ENCODE results near the gene IRF2.

IRF2 gene

GRCh38 chr4:184510401-184510800 is 36.1 kb upstream of the IRF2 start:
- Histone ChIP-seq H3K27me3 (replicated peaks; ENCODE audit: control insufficient read depth, insufficient read depth, low read length) (no peaks in the 10 kb centered on the region), H3K4me3 (replicated peaks; ENCODE audit: low read depth, low read length) (no peak overlapping the region), H3K36me3 (ENCODE audit: control insufficient read depth, insufficient read depth, low read length) (no peaks in the 10 kb centered on the region)
- DNase-seq (ENCODE audit: extremely low read depth, insufficient read length): no peak
- TF ChIP-seq, protein P1, sequence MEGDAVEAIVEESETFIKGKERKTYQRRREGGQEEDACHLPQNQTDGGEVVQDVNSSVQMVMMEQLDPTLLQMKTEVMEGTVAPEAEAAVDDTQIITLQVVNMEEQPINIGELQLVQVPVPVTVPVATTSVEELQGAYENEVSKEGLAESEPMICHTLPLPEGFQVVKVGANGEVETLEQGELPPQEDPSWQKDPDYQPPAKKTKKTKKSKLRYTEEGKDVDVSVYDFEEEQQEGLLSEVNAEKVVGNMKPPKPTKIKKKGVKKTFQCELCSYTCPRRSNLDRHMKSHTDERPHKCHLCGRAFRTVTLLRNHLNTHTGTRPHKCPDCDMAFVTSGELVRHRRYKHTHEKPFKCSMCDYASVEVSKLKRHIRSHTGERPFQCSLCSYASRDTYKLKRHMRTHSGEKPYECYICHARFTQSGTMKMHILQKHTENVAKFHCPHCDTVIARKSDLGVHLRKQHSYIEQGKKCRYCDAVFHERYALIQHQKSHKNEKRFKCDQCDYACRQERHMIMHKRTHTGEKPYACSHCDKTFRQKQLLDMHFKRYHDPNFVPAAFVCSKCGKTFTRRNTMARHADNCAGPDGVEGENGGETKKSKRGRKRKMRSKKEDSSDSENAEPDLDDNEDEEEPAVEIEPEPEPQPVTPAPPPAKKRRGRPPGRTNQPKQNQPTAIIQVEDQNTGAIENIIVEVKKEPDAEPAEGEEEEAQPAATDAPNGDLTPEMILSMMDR (IDR thresholded peaks at IDR 0.05; ENCODE audit: insufficient read depth, low read length, poor library complexity, severe bottlenecking): no peak

- peak; percentile 60 for DNase-seq (ENCODE audit: extremely low read depth, insufficient read length)
- no peaks in the 10 kb centered on the region for H3K27me3 ChIP-seq (replicated peaks; ENCODE audit: control insufficient read depth, insufficient read depth, low read length)
- TF ChIP-seq, protein P1 (IDR thresholded peaks at IDR 0.05; ENCODE audit: insufficient read depth, low read length, poor library complexity, severe bottlenecking): peak; percentile 42
- H3K4me3 ChIP-seq (replicated peaks; ENCODE audit: low read depth, low read length): no peak overlapping the region; the same call in 1 of the 2 replicates
- no peaks in the 10 kb centered on the region for H3K36me3 ChIP-seq (ENCODE audit: control insufficient read depth, insufficient read depth, low read length)
These were observed 32.3 kb upstream of the IRF2 start for GRCh38 chr4:184506527-184507121.

GRCh38 chr4:184504385-184504784 is 30.0 kb upstream of the IRF2 start:
- TF ChIP-seq, protein P1 (IDR thresholded peaks at IDR 0.05; ENCODE audit: insufficient read depth, low read length, poor library complexity, severe bottlenecking): no peak
- Histone ChIP-seq H3K4me3 (replicated peaks; ENCODE audit: low read depth, low read length) (no peak overlapping the region), H3K36me3 (ENCODE audit: control insufficient read depth, insufficient read depth, low read length) (no peaks in the 10 kb centered on the region), H3K27me3 (replicated peaks; ENCODE audit: control insufficient read depth, insufficient read depth, low read length) (no peaks in the 10 kb centered on the region)
- DNase-seq (ENCODE audit: extremely low read depth, insufficient read length): no peak

GRCh38 chr4:184503869-184504300 is 29.5 kb upstream of the IRF2 start:
- DNase-seq (ENCODE audit: extremely low read depth, insufficient read length): no peak
- no peak overlapping the region for H3K4me3 ChIP-seq (replicated peaks; ENCODE audit: low read depth, low read length)
- no peaks in the 10 kb centered on the region for H3K36me3 ChIP-seq (ENCODE audit: control insufficient read depth, insufficient read depth, low read length)
- TF ChIP-seq, protein P1 (IDR thresholded peaks at IDR 0.05; ENCODE audit: insufficient read depth, low read length, poor library complexity, severe bottlenecking): no peak
- H3K27me3 ChIP-seq (replicated peaks; ENCODE audit: control insufficient read depth, insufficient read depth, low read length): no peaks in the 10 kb centered on the region

- no peak for DNase-seq (ENCODE audit: extremely low read depth, insufficient read length)
- TF ChIP-seq, protein P1 (IDR thresholded peaks at IDR 0.05; ENCODE audit: insufficient read depth, low read length, poor library complexity, severe bottlenecking): no peak
- Histone ChIP-seq H3K4me3 (replicated peaks; ENCODE audit: low read depth, low read length) (no peak overlapping the region), H3K27me3 (replicated peaks; ENCODE audit: control insufficient read depth, insufficient read depth, low read length) (no peaks in the 10 kb centered on the region), H3K36me3 (ENCODE audit: control insufficient read depth, insufficient read depth, low read length) (no peaks in the 10 kb centered on the region)
These were observed 26.6 kb upstream of the IRF2 start for GRCh38 chr4:184500748-184501589.

Measured in GM06990 (cell line).